Neural cell (in vitro differentiated cells): ENCODE measurements around the gene GLCE.

Experiments used
- EZH2 ChIP-seq: fragments of 200-600, 300-800 bp; shearing (Covaris generic), sonication (generic); IDR thresholded peaks from 2 replicates; pipeline ENCODE4 v1.6.1; 2014; ENCODE audit warnings: antibody characterized with exemption, low read length, borderline replicate concordance, mild to moderate bottlenecking; ENCODE audit not compliant: insufficient read depth, poor library complexity, severe bottlenecking
- RAD21 ChIP-seq: fragments of 450-650 bp; conservative IDR thresholded peaks from 2 replicates; pipeline ENCODE4 v1.6.1; 2014; ENCODE audit warnings: antibody characterized with exemption, mild to moderate bottlenecking, moderate library complexity
- TF ChIP-seq, protein P1 (sequence below): fragments of 450-650 bp; IDR thresholded peaks from 2 replicates; pipeline ENCODE4 v1.5.1; 2014; ENCODE audit warnings: antibody characterized with exemption, mild to moderate bottlenecking, moderate library complexity; ENCODE audit not compliant: poor library complexity, severe bottlenecking

DNA sequence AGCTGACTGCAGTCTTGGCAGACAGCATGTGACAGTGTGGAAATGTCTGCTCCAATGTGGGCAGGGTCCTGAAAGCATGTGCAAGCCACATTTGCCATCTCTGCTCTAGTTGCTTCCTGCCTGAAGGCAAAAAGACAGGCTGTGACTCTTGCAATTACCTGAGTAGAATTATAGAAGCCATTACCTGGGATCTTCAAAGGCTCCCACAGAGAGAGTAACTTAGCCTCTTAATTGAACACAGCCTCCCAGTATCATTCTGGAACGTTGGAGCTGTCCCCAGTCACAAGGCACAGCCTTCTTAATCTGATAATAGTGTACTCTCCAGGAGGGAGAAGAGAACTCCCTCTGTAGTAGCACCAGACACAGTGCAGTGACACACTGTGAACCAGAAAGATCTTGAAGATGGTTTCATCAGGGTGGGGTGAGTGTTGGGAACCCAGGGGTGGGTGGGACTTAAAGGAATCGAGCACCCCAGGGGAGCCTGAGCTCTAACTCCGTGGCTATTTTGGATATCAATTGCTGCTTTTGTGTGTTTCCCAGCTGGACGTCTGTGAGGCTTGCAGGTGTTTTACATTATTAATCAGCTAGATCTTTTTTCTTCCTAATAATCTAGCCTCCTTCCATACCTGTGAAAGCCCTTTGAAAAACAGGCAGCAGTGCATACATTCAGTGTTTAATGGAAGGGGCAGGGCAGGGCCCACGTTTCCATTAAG, 40.6 kb upstream of the GLCE start:
- TF ChIP-seq, protein P1, sequence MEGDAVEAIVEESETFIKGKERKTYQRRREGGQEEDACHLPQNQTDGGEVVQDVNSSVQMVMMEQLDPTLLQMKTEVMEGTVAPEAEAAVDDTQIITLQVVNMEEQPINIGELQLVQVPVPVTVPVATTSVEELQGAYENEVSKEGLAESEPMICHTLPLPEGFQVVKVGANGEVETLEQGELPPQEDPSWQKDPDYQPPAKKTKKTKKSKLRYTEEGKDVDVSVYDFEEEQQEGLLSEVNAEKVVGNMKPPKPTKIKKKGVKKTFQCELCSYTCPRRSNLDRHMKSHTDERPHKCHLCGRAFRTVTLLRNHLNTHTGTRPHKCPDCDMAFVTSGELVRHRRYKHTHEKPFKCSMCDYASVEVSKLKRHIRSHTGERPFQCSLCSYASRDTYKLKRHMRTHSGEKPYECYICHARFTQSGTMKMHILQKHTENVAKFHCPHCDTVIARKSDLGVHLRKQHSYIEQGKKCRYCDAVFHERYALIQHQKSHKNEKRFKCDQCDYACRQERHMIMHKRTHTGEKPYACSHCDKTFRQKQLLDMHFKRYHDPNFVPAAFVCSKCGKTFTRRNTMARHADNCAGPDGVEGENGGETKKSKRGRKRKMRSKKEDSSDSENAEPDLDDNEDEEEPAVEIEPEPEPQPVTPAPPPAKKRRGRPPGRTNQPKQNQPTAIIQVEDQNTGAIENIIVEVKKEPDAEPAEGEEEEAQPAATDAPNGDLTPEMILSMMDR, result no peak
- TF ChIP-seq EZH2 (no peak), RAD21 (no peak)
